HepG2 (cell line): ENCODE measurements around the gene PAPPA. TPM values are rescaled to one million over a fixed set of nuclear protein-coding genes. Genes with fewer than 3 reads are reported as not detected.
A peak's percentile ranks its signal among the peaks of the same experiment; 100 is the strongest.

Source experiments
- BCL6 ChIP-seq: IDR thresholded peaks from 2 replicates; pipeline ENCODE4 v1.6.1; 2016; ENCODE audit warnings: missing genetic modification reagents, missing compliant biosample characterization
- DMAP1 ChIP-seq: IDR thresholded peaks from 2 replicates; pipeline ENCODE4 v1.6.1; 2016
- ELF1 ChIP-seq: sonication (generic); formaldehyde crosslinking; IDR thresholded peaks from 2 replicates; pipeline ENCODE4 v1.4.0; 2020; ENCODE audit warnings: missing genetic modification reagents
- FLYWCH1 ChIP-seq: sonication (generic); formaldehyde crosslinking; IDR thresholded peaks from 2 replicates; pipeline ENCODE4 v1.8.1; 2023; ENCODE audit warnings: mild to moderate bottlenecking, missing genetic modification reagents
- HIVEP1 ChIP-seq: sonication (generic); formaldehyde crosslinking; IDR thresholded peaks from 2 replicates; pipeline ENCODE4 v1.4.0; 2020; ENCODE audit warnings: mild to moderate bottlenecking, missing genetic modification reagents
- HNF4A ChIP-seq: sonication (generic); formaldehyde crosslinking; IDR thresholded peaks from 2 replicates; pipeline ENCODE4 v1.4.0; 2020; ENCODE audit warnings: missing genetic modification reagents
- HNRNPLL ChIP-seq: fragments of 200-400 bp; formaldehyde crosslinking; IDR thresholded peaks from 2 replicates; pipeline ENCODE4 v1.6.1; 2017; ENCODE audit warnings: mild to moderate bottlenecking, low read depth, low read length; ENCODE audit not compliant: poor library complexity, severe bottlenecking
- KDM4B ChIP-seq: sonication (generic); formaldehyde crosslinking; IDR thresholded peaks from 2 replicates; pipeline ENCODE4 v1.4.0; 2020; ENCODE audit warnings: missing genetic modification reagents
- NFIC ChIP-seq: IDR thresholded peaks from 2 replicates; pipeline ENCODE4 v1.6.1; 2012; ENCODE audit warnings: mild to moderate bottlenecking, low read length, inconsistent platforms
- SIX1 ChIP-seq: sonication (generic); formaldehyde crosslinking; IDR thresholded peaks from 2 replicates; pipeline ENCODE4 v1.4.0; 2020; ENCODE audit warnings: missing genetic modification reagents, borderline replicate concordance
- ZNF180 ChIP-seq: sonication (generic); formaldehyde crosslinking; IDR thresholded peaks from 2 replicates; pipeline ENCODE4 v1.4.0; 2020; ENCODE audit warnings: low read depth, missing genetic modification reagents, borderline replicate concordance
- ZNF543 ChIP-seq: sonication (generic); formaldehyde crosslinking; IDR thresholded peaks from 2 replicates; pipeline ENCODE4 v1.4.0; 2020; ENCODE audit warnings: mild to moderate bottlenecking, missing genetic modification reagents
- ZNF547 ChIP-seq: sonication (generic); formaldehyde crosslinking; IDR thresholded peaks from 2 replicates; pipeline ENCODE4 v1.5.1; 2020; ENCODE audit warnings: mild to moderate bottlenecking, missing genetic modification reagents
- ZNF589 ChIP-seq: sonication (generic); formaldehyde crosslinking; conservative IDR thresholded peaks from 2 replicates; pipeline ENCODE4 v1.8.0; 2022; ENCODE audit warnings: mild to moderate bottlenecking, moderate library complexity, missing genetic modification reagents
- ZSCAN21 ChIP-seq: sonication (generic); formaldehyde crosslinking; IDR thresholded peaks from 2 replicates; pipeline ENCODE4 v1.8.0; 2022; ENCODE audit warnings: mild to moderate bottlenecking, missing genetic modification reagents, moderate library complexity, borderline replicate concordance
- polyA plus RNA-seq, 8 experiments: library from polyadenylated mRNA; depleted of rRNA in 3 of 8; stranded (reverse) in 7 of 8; unstranded in 1 of 8; fragments of >200 nt; fragmentation: Illumina TruSeq in 4 of 8; extraction: Trizol in 4 of 8; gene quantifications; 2 replicates each; pipeline versions ENCODE4 v1.2.1 to v1.2.3, GENCODE V29; 2011 to 2016; ENCODE audit warnings: low read depth in 4 of 8, missing spikeins in 1 of 8, mixed read lengths in 1 of 8; ENCODE audit not compliant: insufficient read depth in 1 of 8
- total RNA-seq, 5 experiments: library from RNA; depleted of rRNA; stranded (reverse); fragments of >200 nt; fragmentation: Illumina TruSeq; extraction: Trizol; gene quantifications; 2 replicates each; pipeline ENCODE4 v1.2.3, GENCODE V29; 2016; ENCODE audit warnings: low read depth in 1 of 5
- TF ChIP-seq, protein P1 (sequence below): sonication (generic); formaldehyde crosslinking; IDR thresholded peaks from 2 replicates; pipeline ENCODE4 v1.9.0; 2021; ENCODE audit warnings: missing genetic modification reagents, borderline replicate concordance
- TF ChIP-seq, protein P2 (sequence below): sonication (generic); formaldehyde crosslinking; IDR thresholded peaks from 2 replicates; pipeline ENCODE4 v1.4.0; 2020; ENCODE audit warnings: mild to moderate bottlenecking, missing genetic modification reagents
- TF ChIP-seq, protein P3 (sequence below): sonication (generic); formaldehyde crosslinking; IDR thresholded peaks from 2 replicates; pipeline ENCODE4 v1.9.0; 2022; ENCODE audit warnings: low read depth, missing genetic modification reagents
- TF ChIP-seq, protein P4 (sequence below): sonication (generic); formaldehyde crosslinking; IDR thresholded peaks from 2 replicates; pipeline ENCODE4 v1.4.0; 2020; ENCODE audit warnings: mild to moderate bottlenecking, missing genetic modification reagents

Gene PAPPA
- total and polyA plus RNA-seq, 2 of the 13 experiments (the other 11 are each of a cell fraction or from before 2014, with no cell fraction given), result 0.09 to 0.11 TPM

DNA sequence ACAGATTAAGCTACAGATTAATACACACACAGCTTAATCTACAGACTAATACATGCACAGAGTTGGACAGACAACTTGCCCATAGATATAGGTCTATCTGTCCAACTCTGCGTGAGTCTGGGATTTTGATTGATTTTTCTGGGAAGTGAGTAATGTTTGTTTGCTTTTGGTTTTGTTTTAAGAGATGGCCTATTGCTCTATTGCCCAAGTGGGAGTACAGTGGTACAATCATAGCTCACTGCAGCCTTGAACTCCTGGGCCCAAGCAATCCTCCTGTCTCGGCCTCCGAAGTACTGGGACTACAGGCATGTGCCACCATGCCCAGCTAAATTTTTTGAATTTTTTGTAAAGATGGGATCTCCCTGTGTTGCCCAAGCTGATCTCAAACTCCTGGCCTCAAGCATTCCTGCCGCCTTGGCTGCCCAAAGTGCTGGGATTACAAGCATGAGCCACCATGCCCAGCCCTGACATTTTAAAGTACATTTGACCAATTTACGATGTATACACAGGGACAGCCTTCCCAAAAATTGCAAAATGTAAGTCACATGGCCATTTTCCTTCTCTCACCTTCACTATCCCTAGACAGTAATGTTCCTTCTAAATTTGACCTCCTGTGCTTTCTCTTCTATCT lies 50.8 kb downstream of the PAPPA start (continued):
- TF ChIP-seq, protein P1, sequence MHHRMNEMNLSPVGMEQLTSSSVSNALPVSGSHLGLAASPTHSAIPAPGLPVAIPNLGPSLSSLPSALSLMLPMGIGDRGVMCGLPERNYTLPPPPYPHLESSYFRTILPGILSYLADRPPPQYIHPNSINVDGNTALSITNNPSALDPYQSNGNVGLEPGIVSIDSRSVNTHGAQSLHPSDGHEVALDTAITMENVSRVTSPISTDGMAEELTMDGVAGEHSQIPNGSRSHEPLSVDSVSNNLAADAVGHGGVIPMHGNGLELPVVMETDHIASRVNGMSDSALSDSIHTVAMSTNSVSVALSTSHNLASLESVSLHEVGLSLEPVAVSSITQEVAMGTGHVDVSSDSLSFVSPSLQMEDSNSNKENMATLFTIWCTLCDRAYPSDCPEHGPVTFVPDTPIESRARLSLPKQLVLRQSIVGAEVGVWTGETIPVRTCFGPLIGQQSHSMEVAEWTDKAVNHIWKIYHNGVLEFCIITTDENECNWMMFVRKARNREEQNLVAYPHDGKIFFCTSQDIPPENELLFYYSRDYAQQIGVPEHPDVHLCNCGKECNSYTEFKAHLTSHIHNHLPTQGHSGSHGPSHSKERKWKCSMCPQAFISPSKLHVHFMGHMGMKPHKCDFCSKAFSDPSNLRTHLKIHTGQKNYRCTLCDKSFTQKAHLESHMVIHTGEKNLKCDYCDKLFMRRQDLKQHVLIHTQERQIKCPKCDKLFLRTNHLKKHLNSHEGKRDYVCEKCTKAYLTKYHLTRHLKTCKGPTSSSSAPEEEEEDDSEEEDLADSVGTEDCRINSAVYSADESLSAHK (CRISPR knock-in tag), result no peak
- TF ChIP-seq HIVEP1 (CRISPR knock-in tag) (no peak), KDM4B (CRISPR knock-in tag) (peak; percentile 56; the same call in 1 of the 2 replicates), NFIC (peak; percentile 52; the same call in 1 of the 2 replicates), BCL6 (CRISPR knock-in tag) (peak; percentile 91), ELF1 (no peak), SIX1 (no peak), FLYWCH1 (CRISPR knock-in tag) (no peak), ZNF543 (CRISPR knock-in tag) (no peak), HNRNPLL (no peak), ZNF180 (CRISPR knock-in tag) (no peak), ZNF589 (no peak), HNF4A (peak; percentile 87), DMAP1 (no peak), ZSCAN21 (CRISPR knock-in tag) (no peak), ZNF547 (CRISPR knock-in tag) (no peak)
- TF ChIP-seq, protein P2, sequence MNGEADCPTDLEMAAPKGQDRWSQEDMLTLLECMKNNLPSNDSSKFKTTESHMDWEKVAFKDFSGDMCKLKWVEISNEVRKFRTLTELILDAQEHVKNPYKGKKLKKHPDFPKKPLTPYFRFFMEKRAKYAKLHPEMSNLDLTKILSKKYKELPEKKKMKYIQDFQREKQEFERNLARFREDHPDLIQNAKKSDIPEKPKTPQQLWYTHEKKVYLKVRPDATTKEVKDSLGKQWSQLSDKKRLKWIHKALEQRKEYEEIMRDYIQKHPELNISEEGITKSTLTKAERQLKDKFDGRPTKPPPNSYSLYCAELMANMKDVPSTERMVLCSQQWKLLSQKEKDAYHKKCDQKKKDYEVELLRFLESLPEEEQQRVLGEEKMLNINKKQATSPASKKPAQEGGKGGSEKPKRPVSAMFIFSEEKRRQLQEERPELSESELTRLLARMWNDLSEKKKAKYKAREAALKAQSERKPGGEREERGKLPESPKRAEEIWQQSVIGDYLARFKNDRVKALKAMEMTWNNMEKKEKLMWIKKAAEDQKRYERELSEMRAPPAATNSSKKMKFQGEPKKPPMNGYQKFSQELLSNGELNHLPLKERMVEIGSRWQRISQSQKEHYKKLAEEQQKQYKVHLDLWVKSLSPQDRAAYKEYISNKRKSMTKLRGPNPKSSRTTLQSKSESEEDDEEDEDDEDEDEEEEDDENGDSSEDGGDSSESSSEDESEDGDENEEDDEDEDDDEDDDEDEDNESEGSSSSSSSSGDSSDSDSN (CRISPR knock-in tag), result no peak
- TF ChIP-seq, protein P3, sequence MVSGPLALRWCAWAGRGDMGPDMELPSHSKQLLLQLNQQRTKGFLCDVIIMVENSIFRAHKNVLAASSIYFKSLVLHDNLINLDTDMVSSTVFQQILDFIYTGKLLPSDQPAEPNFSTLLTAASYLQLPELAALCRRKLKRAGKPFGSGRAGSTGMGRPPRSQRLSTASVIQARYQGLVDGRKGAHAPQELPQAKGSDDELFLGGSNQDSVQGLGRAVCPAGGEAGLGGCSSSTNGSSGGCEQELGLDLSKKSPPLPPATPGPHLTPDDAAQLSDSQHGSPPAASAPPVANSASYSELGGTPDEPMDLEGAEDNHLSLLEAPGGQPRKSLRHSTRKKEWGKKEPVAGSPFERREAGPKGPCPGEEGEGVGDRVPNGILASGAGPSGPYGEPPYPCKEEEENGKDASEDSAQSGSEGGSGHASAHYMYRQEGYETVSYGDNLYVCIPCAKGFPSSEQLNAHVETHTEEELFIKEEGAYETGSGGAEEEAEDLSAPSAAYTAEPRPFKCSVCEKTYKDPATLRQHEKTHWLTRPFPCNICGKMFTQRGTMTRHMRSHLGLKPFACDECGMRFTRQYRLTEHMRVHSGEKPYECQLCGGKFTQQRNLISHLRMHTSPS, result no peak
- TF ChIP-seq, protein P4, sequence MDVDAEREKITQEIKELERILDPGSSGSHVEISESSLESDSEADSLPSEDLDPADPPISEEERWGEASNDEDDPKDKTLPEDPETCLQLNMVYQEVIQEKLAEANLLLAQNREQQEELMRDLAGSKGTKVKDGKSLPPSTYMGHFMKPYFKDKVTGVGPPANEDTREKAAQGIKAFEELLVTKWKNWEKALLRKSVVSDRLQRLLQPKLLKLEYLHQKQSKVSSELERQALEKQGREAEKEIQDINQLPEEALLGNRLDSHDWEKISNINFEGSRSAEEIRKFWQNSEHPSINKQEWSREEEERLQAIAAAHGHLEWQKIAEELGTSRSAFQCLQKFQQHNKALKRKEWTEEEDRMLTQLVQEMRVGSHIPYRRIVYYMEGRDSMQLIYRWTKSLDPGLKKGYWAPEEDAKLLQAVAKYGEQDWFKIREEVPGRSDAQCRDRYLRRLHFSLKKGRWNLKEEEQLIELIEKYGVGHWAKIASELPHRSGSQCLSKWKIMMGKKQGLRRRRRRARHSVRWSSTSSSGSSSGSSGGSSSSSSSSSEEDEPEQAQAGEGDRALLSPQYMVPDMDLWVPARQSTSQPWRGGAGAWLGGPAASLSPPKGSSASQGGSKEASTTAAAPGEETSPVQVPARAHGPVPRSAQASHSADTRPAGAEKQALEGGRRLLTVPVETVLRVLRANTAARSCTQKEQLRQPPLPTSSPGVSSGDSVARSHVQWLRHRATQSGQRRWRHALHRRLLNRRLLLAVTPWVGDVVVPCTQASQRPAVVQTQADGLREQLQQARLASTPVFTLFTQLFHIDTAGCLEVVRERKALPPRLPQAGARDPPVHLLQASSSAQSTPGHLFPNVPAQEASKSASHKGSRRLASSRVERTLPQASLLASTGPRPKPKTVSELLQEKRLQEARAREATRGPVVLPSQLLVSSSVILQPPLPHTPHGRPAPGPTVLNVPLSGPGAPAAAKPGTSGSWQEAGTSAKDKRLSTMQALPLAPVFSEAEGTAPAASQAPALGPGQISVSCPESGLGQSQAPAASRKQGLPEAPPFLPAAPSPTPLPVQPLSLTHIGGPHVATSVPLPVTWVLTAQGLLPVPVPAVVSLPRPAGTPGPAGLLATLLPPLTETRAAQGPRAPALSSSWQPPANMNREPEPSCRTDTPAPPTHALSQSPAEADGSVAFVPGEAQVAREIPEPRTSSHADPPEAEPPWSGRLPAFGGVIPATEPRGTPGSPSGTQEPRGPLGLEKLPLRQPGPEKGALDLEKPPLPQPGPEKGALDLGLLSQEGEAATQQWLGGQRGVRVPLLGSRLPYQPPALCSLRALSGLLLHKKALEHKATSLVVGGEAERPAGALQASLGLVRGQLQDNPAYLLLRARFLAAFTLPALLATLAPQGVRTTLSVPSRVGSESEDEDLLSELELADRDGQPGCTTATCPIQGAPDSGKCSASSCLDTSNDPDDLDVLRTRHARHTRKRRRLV (CRISPR knock-in tag), result no peak
